Lower lobe of right lung (tissue), 2 donors: ENCODE measurements around the gene MEOX1. TPM values are rescaled to one million over a fixed set of nuclear protein-coding genes. Genes with fewer than 3 reads are reported as not detected.

Experiments
- ATAC-seq, 2 donors: fragments of 200-7000 bp; cut with Tn5 transposase; one replicate each; pipeline ENCODE4 v1.9.1; 2020 to 2022; ENCODE audit warnings: mild to moderate bottlenecking in 2 of 2, moderate library complexity in 2 of 2
- DNase-seq: peaks from one replicate; pipeline ENCODE4 v3.0.0-alpha.2; 2020
- H3K27ac ChIP-seq: fragments of 200-600 bp; one replicate; pipeline ENCODE4 v1.8.0; 2022
- H3K27me3 ChIP-seq: fragments of 200-600 bp; one replicate; pipeline ENCODE4 v1.8.0; 2022; ENCODE audit warnings: low read depth
- H3K36me3 ChIP-seq: fragments of 200-600 bp; one replicate; pipeline ENCODE4 v1.8.0; 2022; ENCODE audit warnings: mild to moderate bottlenecking
- H3K4me1 ChIP-seq: fragments of 200-600 bp; one replicate; pipeline ENCODE4 v1.8.0; 2022
- H3K4me3 ChIP-seq: fragments of 200-600 bp; one replicate; pipeline ENCODE4 v1.8.0; 2022; ENCODE audit warnings: mild to moderate bottlenecking
- H3K9me3 ChIP-seq: fragments of 200-600 bp; one replicate; pipeline ENCODE4 v1.8.0; 2022
- intact Hi-C: fragments of 100-400 bp; cut with DNase I; formaldehyde crosslinking; loops from one replicate; pipeline ENCODE4 v1.11.0; 2022
- total RNA-seq: library from RNA; stranded (reverse); fragmentation: NEBNext Ultra II Directional; extraction: Animal tissue kit (Norgen Biotek cat#: 25700); gene quantifications from one replicate; pipeline ENCODE4 v1.2.1, GENCODE V29; 2021
- TF ChIP-seq, protein P1 (sequence below): fragments of 200-600 bp; IDR thresholded peaks from one replicate; pipeline ENCODE4 v1.8.0; 2022; ENCODE audit warnings: antibody characterized with exemption, mild to moderate bottlenecking
- donor health status: DM: no; HTN: yes; CAD: no; lungs with severe emphysema.

The MEOX1 gene
- total RNA-seq, 1 donor from 2014 or later: 0.86 TPM

DNA sequence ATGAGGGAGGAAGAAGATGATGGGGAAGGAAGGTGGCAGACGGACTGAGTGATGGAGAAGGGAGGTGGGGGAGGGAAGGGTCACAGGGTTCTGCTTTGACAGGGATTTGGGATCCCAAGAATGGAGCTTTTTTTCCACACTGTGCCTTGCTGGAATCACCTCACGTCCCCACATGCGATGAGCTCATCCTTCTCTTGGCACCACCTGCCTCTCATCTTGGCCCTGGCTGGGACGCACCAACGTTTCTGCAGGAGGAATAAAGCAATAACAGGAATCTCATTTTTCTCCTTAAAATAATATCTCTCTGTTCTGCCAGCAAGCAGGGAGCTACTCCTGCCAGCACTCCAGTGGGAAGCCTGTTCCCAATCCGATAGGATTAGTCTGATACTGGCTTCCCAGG is 47.8 kb downstream of the MEOX1 start:
- Histone ChIP-seq H3K4me1 (no peaks in the 10 kb centered on the region), H3K9me3 (no peaks in the 10 kb centered on the region), H3K27me3 (no peaks in the 10 kb centered on the region), H3K36me3 (no peaks in the 10 kb centered on the region), H3K27ac (no peak overlapping the region), H3K4me3 (no peak overlapping the region)
- TF ChIP-seq, protein P1, sequence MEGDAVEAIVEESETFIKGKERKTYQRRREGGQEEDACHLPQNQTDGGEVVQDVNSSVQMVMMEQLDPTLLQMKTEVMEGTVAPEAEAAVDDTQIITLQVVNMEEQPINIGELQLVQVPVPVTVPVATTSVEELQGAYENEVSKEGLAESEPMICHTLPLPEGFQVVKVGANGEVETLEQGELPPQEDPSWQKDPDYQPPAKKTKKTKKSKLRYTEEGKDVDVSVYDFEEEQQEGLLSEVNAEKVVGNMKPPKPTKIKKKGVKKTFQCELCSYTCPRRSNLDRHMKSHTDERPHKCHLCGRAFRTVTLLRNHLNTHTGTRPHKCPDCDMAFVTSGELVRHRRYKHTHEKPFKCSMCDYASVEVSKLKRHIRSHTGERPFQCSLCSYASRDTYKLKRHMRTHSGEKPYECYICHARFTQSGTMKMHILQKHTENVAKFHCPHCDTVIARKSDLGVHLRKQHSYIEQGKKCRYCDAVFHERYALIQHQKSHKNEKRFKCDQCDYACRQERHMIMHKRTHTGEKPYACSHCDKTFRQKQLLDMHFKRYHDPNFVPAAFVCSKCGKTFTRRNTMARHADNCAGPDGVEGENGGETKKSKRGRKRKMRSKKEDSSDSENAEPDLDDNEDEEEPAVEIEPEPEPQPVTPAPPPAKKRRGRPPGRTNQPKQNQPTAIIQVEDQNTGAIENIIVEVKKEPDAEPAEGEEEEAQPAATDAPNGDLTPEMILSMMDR: no peak
- DNase-seq (no peak), ATAC-seq (no peak)
- intact Hi-C loops: no loop called here

DNA sequence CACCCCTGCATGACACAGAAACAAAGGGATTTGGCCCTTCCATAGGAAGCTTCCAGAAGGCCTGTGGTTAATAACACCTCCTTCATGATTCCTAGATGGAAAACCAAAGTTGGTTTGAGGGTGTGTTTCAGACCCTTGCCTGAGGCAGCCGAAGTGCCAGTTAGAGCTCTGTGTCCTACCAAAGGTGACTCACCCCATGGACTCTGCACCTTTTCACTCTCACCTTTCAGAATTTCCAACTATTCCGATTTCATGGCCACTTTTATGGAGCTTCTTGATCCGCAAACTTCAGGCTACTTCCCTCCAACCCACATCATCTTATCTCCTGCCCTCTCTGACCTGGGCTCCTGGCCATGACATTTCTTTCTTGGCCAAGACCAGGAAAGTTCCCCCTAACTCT is 49.2 kb downstream of the MEOX1 start:
- Histone ChIP-seq H3K9me3 (no peaks in the 10 kb centered on the region), H3K4me1 (no peaks in the 10 kb centered on the region), H3K27me3 (no peaks in the 10 kb centered on the region), H3K36me3 (no peaks in the 10 kb centered on the region), H3K4me3 (no peak overlapping the region), H3K27ac (no peak overlapping the region)
- ATAC-seq: no peak
- no peak for DNase-seq
- TF ChIP-seq, protein P1: no peak
- intact Hi-C loops: no loop called here

DNA sequence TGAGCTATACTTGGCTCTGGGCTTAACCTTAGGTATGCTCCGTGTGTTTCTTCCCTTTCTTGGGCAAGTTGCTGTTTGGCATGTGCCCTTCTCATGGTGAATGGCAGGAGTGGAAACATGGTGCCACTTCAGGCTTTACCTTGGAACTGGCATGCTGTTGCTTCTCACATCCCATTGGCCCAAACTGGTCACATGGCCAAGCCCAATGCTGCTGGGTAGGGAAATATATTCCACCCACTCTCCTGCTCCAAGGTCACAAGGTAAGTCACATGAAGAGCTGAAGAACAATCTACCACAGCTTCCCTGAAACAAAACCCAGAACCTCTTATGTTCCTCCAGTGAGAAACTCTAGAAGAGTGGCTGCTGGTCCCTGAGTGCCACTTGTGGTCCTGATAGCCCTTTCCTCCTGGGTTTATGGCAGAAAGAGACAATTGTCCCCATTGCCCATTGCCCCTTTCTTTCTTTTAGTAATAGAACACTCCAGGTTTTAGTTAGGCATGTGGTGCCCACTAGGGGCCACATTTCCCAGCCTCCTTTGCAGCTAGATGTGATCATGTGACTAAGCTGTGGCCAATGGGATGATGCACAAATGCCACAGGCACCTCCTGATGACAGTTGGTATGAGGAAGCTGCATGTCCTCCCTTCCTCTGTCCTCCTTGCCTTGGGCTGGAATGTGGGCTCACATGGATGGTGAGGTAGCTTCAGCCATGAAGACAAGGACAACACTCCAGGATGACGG is 50.3 kb downstream of the MEOX1 start:
- Histone ChIP-seq H3K4me3 (no peak overlapping the region), H3K4me1 (no peaks in the 10 kb centered on the region), H3K27me3 (no peaks in the 10 kb centered on the region), H3K27ac (no peak overlapping the region), H3K9me3 (no peaks in the 10 kb centered on the region), H3K36me3 (no peaks in the 10 kb centered on the region)
- TF ChIP-seq, protein P1: no peak
- DNase-seq: no peak
- no peak for ATAC-seq
- intact Hi-C loops: no loop called here

DNA sequence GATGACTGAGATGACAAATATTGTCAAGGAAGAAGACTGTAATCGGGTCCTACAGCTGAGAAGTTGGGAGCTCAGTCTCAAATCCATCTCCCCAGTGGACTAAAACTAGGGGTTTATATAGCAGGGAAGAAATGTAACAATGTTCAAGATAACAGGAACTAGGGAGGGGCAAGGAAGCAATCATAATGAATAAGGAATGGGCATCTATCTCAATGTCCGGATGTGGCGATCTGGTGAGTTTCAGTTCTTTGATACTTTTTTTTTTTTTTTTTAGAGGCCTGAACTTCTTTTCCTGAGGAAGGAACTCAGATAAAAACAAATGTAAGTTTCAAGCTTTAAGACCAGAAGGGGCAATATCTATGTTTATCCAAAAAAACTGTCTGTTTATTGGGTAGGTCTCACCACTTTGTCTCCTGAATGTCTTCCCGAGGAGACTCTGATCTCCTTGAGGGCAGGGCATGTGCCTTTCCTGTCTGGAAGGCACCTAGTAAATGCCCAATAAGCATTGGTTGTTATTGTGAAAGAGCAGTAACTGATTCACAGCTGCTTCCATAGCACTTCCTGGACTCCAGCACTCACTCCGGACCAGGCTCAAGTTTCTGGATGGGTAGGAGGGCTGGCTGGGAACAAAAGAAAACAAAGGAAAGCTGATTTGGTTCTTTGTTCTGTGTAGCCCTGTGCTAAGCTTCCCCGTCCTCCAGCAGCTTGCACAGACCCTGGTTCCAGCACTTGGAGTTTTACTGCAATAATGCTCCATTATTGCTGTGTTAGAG is 51.9 kb downstream of the MEOX1 start:
- H3K27me3 ChIP-seq: no peaks in the 10 kb centered on the region
- H3K27ac ChIP-seq: no peak overlapping the region
- intact Hi-C loops: no loop called here

DNA sequence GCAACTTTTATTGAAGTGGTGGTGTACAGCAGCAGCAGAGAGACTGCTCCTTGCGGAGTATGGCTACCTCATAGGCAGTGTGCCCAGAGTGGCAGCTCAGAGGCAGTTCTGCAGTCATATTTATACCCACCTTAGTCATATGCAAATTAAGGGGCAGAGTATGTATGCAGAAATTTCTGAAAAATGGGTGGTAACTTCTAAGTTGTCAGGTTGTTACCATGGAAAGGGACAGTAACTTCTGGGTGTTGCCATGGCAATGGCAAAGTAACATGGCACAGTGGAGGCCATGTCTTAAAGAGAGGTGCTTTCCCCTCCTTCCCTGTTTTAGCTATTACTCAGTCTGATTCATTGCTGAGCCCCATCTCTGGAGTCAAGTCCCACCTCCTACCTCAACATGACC is 53.4 kb downstream of the MEOX1 start:
- ATAC-seq (no peak), DNase-seq (no peak)
- TF ChIP-seq, protein P1: no peak
- Histone ChIP-seq H3K27me3 (no peaks in the 10 kb centered on the region), H3K36me3 (no peaks in the 10 kb centered on the region), H3K27ac (no peak overlapping the region), H3K4me3 (no peak overlapping the region), H3K4me1 (no peaks in the 10 kb centered on the region), H3K9me3 (no peaks in the 10 kb centered on the region)
- intact Hi-C loops: no loop called here

More for the DNA sequence above, 51.9 kb downstream of the MEOX1 start:
- no peaks in the 10 kb centered on the region for H3K36me3 ChIP-seq
- ATAC-seq (no peak), DNase-seq (no peak)
- TF ChIP-seq, protein P1: no peak
- no peaks in the 10 kb centered on the region for H3K9me3 ChIP-seq
- no peak overlapping the region for H3K4me3 ChIP-seq
- H3K4me1 ChIP-seq: no peaks in the 10 kb centered on the region
